ENCODE data around the gene ABCC3. TPM values are rescaled to one million over a fixed set of nuclear protein-coding genes. Genes with fewer than 3 reads are reported as not detected.

Gene ABCC3
- total RNA-seq, 1 experiment from 2014 or later: 66.2 TPM

DNA sequence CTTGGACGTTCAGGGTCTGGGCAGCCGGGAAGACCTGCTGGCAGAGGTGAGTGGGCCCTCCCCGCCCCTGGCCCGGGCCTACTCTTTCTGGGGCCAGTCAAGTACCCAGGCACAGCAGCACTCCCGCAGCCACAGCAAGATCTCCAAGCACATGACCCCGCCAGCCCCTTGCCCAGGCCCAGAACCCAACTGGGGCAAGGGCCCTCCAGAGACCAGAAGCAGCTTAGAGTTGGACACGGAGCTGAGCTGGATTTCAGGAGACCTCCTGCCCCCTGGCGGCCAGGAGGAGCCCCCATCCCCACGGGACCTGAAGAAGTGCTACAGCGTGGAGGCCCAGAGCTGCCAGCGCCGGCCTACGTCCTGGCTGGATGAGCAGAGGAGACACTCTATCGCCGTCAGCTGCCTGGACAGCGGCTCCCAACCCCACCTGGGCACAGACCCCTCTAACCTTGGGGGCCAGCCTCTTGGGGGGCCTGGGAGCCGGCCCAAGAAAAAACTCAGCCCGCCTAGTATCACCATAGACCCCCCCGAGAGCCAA lies 8.6 kb upstream of the ABCC3 start:
- DNase-seq (ENCODE audit: low read depth, low spot score) (peak; percentile 58), ATAC-seq (peak; percentile 81)
- H3K27ac ChIP-seq (ENCODE audit: low read depth, low read length): peak overlapping the region; percentile 9; the same call in 1 of the 2 replicates
- H3K4me3 ChIP-seq (replicated peaks in 1 of 2; ENCODE audit: low read depth in 1 of 2, low read length in 2 of 2): no peak overlapping the region
- no peaks in the 10 kb centered on the region for H3K36me3 ChIP-seq (ENCODE audit: control insufficient read depth in 1 of 2, insufficient read depth in 2 of 2, low read length in 2 of 2)
- no peaks in the 10 kb centered on the region for H3K79me2 ChIP-seq (ENCODE audit: insufficient read depth, low read length)
- no peaks in the 10 kb centered on the region for H3K9me2 ChIP-seq (ENCODE audit: insufficient read depth)
- ChIA-PET RAD21 (ENCODE audit: low non-redundant PET in 1 of 2, low total read pairs in 2 of 2, uncharacterized antibody in 2 of 2, unreplicated experiment in 2 of 2) (interaction anchor here (0.6 to 1.7 kb wide), 10 partner anchors 66 to 157 kb away, joined by 3 to 17 read pairs (median 4); partner anchors contain the start of genes SPATA20 (in 2 of the 2) and CACNA1G (in 1 of the 2)), CTCF (interaction anchor here (0.7 to 3.7 kb wide), 22 partner anchors 9 to 147 kb away, joined by 3 to 63 read pairs (median 5); partner anchors contain the start of genes CACNA1G and SPATA20), POLR2A (interaction anchor here (0.7 to 1.2 kb wide), 3 partner anchors 9 to 75 kb away, joined by 3 to 4 read pairs (median 4); no protein-coding TSS in a partner anchor)
- H3K9ac ChIP-seq (ENCODE audit: low read length): no peak overlapping the region
- TF ChIP-seq ZFX (IDR thresholded peaks at IDR 0.05) (peak; percentile 70; the same call in 1 of the 2 replicates), JUND (IDR thresholded peaks at IDR 0.05) (no peak), RAD21 (IDR thresholded peaks at IDR 0.05; ENCODE audit: low read depth) (peak; percentile 92), SRF (IDR thresholded peaks at IDR 0.05; ENCODE audit: low read depth) (no peak), CTCF (IDR thresholded peaks at IDR 0.05 in 2 of 3, conservative IDR thresholded peaks at IDR 0.05 in 1 of 3; ENCODE audit: borderline replicate concordance in 1 of 3, insufficient read depth in 1 of 3, low read depth in 2 of 3, low read length in 2 of 3) (peak; percentile 90 to 96 (median 92))
- H2AFZ ChIP-seq (ENCODE audit: low read depth, low read length, poor library complexity, severe bottlenecking): no peak overlapping the region
- no TSS peak for BruUV-seq (replicated peaks)
- peak overlapping the region; percentile 8; the same call in 1 of the 2 replicates for H3K4me2 ChIP-seq (ENCODE audit: low read length)
- H4K20me1 ChIP-seq (ENCODE audit: insufficient read depth): no peaks in the 10 kb centered on the region
- no peaks in the 10 kb centered on the region for H3K9me3 ChIP-seq (ENCODE audit: control insufficient read depth in 1 of 2, insufficient read depth in 1 of 2, low read depth in 1 of 2, low read length in 2 of 2)
- intact Hi-C loops (cut with micrococcal nuclease): loop anchor here (1.0 kb wide), 2 partner anchors 79 to 144 kb away; partner anchors contain the start of gene SPATA20
- H3K4me1 ChIP-seq (ENCODE audit: control insufficient read depth in 1 of 2, insufficient read depth in 2 of 2, low read length in 2 of 2): peaks cover 9 to 32% of the 10 kb centered on the region in 2 experiments; a peak in 3 of 4 replicates
- no peaks in the 10 kb centered on the region for H3K27me3 ChIP-seq (ENCODE audit: insufficient read depth, low read length)
